ENCODE measurements around the gene STK10. TPM values are rescaled to one million over a fixed set of nuclear protein-coding genes. Genes with fewer than 3 reads are reported as not detected.

Gene STK10
- total RNA-seq, 1 experiment from 2014 or later, result 22.9 TPM

DNA sequence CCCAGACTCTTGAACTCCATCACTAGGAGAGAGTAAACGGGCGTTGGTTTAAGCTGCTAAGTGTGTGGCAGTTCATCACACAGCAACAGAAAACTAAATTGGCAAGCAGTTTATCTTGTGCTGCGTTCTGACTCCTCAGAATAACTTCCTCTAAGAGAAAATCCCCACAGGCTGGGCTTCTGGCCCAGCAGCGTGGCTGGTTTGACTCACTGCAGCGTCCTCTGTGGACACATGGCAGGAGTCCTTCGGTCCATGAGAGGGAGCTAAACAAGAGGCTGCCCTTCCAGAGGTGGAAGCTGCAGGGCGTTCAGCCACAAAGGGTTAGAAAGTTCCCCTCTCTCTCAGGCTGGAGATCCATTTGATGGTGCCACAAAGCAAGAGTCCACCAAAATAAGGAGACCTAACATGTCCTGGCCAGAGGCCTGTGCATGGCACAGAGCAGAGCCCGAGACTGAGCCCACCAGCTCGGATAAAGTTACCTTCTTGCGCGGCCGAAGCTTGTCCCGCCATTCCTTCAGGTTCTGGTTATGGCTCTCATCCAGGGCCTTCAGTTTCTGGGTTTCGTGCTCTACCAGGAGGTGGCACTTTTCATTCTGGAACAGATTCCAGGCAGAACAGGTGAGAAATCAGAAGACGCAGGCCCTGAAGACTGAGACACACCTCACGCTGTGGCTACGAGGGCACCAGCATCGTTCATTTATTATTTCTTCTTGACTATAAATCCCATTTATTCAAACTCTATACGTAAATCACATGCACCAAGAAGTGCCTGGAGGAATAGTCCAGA is 135.4 kb downstream of the STK10 start:
- Histone ChIP-seq H2AFZ (ENCODE audit: low read depth, low read length, poor library complexity, severe bottlenecking) (no peak overlapping the region), H4K20me1 (ENCODE audit: insufficient read depth) (no peaks in the 10 kb centered on the region), H3K9ac (ENCODE audit: low read length) (no peak overlapping the region), H3K9me3 (ENCODE audit: control insufficient read depth in 1 of 2, insufficient read depth in 1 of 2, low read depth in 1 of 2, low read length in 2 of 2) (no peaks in the 10 kb centered on the region), H3K27me3 (ENCODE audit: insufficient read depth, low read length) (no peaks in the 10 kb centered on the region), H3K27ac (ENCODE audit: low read depth, low read length) (no peak overlapping the region), H3K4me2 (ENCODE audit: low read length) (no peak overlapping the region), H3K9me2 (ENCODE audit: insufficient read depth) (no peaks in the 10 kb centered on the region), H3K4me1 (ENCODE audit: control insufficient read depth in 1 of 2, insufficient read depth in 2 of 2, low read length in 2 of 2) (no peaks in the 10 kb centered on the region), H3K79me2 (ENCODE audit: insufficient read depth, low read length) (no peaks in the 10 kb centered on the region), H3K36me3 (ENCODE audit: control insufficient read depth in 1 of 2, insufficient read depth in 2 of 2, low read length in 2 of 2) (0 out of 4 replicates have a peak, but pooled peaks cover 0 to 2% of the 10 kb centered on the region in 2 experiments), H3K4me3 (replicated peaks in 1 of 2; ENCODE audit: low read depth in 1 of 2, low read length in 2 of 2) (no peak overlapping the region)
- intact Hi-C loops (cut with micrococcal nuclease), result no loop called here
- DNase-seq (ENCODE audit: low read depth, low spot score) (no peak), ATAC-seq (no peak)
- ChIA-PET RAD21 (ENCODE audit: low non-redundant PET in 1 of 2, low total read pairs in 2 of 2, uncharacterized antibody in 2 of 2, unreplicated experiment in 2 of 2) (no interaction called here), CTCF (interaction anchor here (0.6 kb wide), 1 partner anchor 10 kb away, joined by 3 read pairs; no protein-coding TSS in a partner anchor), POLR2A (no interaction called here)
- BruUV-seq (replicated peaks), result no TSS peak
- TF ChIP-seq RAD21 (IDR thresholded peaks at IDR 0.05; ENCODE audit: low read depth) (0 out of 2 replicates have a peak, but pooled peaks have one; percentile 18), JUND (IDR thresholded peaks at IDR 0.05) (no peak), EZH2phosphoT487 (IDR thresholded peaks at IDR 0.05; ENCODE audit: borderline replicate concordance) (no peak), ZFX (IDR thresholded peaks at IDR 0.05) (no peak), SIN3A (IDR thresholded peaks at IDR 0.05; ENCODE audit: low read depth) (no peak), MAX (IDR thresholded peaks at IDR 0.05) (no peak)
- TF ChIP-seq, protein P1, sequence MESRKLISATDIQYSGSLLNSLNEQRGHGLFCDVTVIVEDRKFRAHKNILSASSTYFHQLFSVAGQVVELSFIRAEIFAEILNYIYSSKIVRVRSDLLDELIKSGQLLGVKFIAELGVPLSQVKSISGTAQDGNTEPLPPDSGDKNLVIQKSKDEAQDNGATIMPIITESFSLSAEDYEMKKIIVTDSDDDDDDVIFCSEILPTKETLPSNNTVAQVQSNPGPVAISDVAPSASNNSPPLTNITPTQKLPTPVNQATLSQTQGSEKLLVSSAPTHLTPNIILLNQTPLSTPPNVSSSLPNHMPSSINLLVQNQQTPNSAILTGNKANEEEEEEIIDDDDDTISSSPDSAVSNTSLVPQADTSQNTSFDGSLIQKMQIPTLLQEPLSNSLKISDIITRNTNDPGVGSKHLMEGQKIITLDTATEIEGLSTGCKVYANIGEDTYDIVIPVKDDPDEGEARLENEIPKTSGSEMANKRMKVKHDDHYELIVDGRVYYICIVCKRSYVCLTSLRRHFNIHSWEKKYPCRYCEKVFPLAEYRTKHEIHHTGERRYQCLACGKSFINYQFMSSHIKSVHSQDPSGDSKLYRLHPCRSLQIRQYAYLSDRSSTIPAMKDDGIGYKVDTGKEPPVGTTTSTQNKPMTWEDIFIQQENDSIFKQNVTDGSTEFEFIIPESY (IDR thresholded peaks at IDR 0.05; ENCODE audit: extremely low read depth, insufficient replicate concordance, low read length), result no peak
